RWPE1 (cell line): ENCODE data around the gene EME1.
"Not testable (repeated sequence)": the region's sequence is repeated elsewhere in the genome, so short reads cannot be mapped to it uniquely, and the experiment has no call there.

Source experiments
- CTCF ChIA-PET: fragments of 350-600 bp; sonication (Branson Sonifier 250); formaldehyde crosslinking; extraction: SDS; loops from one replicate; lab custom pipeline; 2021; lab: Yijun Ruan, JAX
- POLR2A ChIA-PET: fragments of 400-600 bp; formaldehyde crosslinking; extraction: SDS; loops from one replicate; lab custom pipeline; 2020; ENCODE audit warnings: antibody characterized with exemption; ENCODE audit not compliant: low non-redundant PET; lab: Yijun Ruan, JAX
- DNase-seq: peaks from one replicate; pipeline ENCODE4 v3.0.0; 2012; ENCODE audit warnings: low spot score
- H3K27ac ChIP-seq: fragments of 450-650 bp; 2 replicates; pipeline ENCODE4 v1.5.1; 2017
- CTCF ChIP-seq: fragments of 450-650 bp; conservative IDR thresholded peaks from 2 replicates; pipeline ENCODE4 v1.5.1; 2017; ENCODE audit warnings: low read depth, mild to moderate bottlenecking

EME1 gene

GRCh38 chr17:50330151-50330775 is 42.8 kb upstream of the EME1 start:
- H3K27ac ChIP-seq: no peak overlapping the region
- ChIA-PET POLR2A (interaction anchor here (0.5 kb wide), 1 partner anchor 270 kb away, joined by 4 read pairs; no protein-coding TSS in a partner anchor), CTCF (interaction anchor here (0.6 kb wide), 1 partner anchor 32 kb away, joined by 3 read pairs; no protein-coding TSS in a partner anchor)
- no peak for TF ChIP-seq CTCF
- no peak for DNase-seq

- no peak for TF ChIP-seq CTCF
- DNase-seq: no peak
- peak overlapping the region; percentile 58 for H3K27ac ChIP-seq
- ChIA-PET POLR2A (no interaction called here), CTCF (interaction anchor here (0.6 kb wide), 1 partner anchor 31 kb away, joined by 3 read pairs; no protein-coding TSS in a partner anchor)
Measured at GRCh38 chr17:50331085-50331791, 41.8 kb upstream of the EME1 start.

DNA sequence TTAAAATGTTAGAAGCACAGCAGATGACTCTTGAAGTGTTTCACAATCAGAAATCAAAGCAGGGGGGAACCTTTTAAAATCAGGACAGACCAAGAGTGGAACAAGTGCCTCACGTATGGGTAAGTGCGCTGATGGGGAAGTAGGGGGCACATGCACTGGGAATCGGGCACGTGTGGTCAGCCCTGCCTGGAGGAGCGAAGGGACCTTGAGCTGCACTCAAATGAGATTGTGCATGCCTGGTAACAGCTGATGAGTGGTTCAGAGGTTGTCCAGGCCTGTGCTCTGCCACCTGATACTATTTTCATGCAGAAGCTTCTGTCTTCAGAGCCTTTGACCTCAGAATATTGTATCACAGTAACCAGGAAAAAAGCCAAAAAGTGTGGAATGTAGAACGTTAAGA is 40.8 kb upstream of the EME1 start:
- CTCF ChIA-PET: interaction anchor here (0.6 kb wide), 1 partner anchor 146 kb away, joined by 4 read pairs; no protein-coding TSS in a partner anchor
- DNase-seq: no peak

DNA sequence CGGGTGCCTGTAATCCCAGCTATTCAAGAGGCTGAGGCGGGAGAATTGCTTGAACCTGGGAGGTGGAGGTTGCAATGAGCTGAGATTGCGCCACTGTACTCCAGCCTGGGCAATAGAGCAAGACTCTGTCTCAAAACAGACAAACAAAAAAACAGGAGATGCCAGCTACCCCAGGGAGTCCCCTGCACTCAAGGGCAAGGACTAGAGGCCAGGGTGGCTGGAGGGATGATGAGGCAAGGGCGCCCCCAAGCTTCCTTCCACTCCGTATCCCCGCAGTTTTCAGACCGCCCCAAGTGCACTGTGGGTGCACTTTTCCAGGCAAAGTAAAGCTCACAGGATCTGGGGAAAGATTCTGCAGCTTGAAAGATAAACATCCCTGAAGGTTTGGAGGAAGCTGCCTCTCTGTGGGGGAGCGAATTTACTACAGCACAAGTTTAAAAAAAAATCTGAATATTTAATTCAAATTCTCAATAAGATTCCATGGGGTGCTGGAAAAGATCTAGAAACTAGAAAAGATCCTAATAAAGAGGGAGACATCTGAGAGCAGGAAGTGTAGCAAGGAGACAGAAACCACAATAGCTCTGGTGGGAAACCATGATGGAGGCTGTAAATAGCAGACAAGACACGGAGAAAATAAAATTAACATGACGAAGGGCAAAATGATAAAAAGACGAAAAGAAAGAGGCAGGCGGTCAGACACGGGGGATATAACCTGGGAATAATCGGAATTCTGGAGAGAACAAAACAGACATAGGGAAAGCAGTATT is 39.6 kb upstream of the EME1 start:
- DNase-seq, H3K27ac ChIP-seq, POLR2A ChIA-PET: not testable (repeated sequence)
- CTCF ChIA-PET: interaction anchor here (0.7 kb wide), 2 partner anchors 14 to 132 kb away, joined by 3 to 6 read pairs; partner anchors contain the start of gene COL1A1

More for the DNA sequence above, 40.8 kb upstream of the EME1 start:
- no peak for TF ChIP-seq CTCF
- POLR2A ChIA-PET: no interaction called here
- H3K27ac ChIP-seq: peak overlapping the region; percentile 58

- H3K27ac ChIP-seq: no peak overlapping the region
- DNase-seq: no peak
- TF ChIP-seq CTCF: no peak
- ChIA-PET POLR2A (no interaction called here), CTCF (interaction anchor here (0.6 kb wide), 2 partner anchors 25 to 40 kb away, joined by 3 to 6 read pairs; no protein-coding TSS in a partner anchor)
Measured at GRCh38 chr17:50337956-50338355, 35.1 kb upstream of the EME1 start.

DNA sequence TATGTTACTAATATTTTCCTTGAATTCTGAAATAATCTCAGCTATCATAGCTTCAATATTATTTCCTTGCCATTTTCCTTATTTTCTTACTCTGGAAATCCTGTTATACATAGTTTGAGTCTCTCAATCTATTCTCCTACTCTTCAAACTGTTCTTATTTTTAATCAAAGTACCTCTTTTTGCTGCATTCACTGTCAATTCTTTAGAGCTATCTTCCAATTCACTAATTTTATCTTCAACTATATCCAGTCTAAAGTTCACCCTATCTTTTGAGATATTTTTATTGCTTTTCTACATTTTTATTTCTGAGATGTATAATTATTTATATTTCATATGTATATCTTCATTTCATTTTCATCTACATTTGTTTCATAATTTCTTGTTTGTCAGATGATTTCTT is 34.4 kb upstream of the EME1 start:
- TF ChIP-seq CTCF: no peak
- ChIA-PET POLR2A (no interaction called here), CTCF (interaction anchor here (0.6 to 0.7 kb wide), 2 partner anchors 41 to 878 kb away, joined by 3 to 6 read pairs; no protein-coding TSS in a partner anchor)
- no peak overlapping the region for H3K27ac ChIP-seq
- DNase-seq: no peak
